A549 (cell line): Measurements from ENCODE around the gene GFOD2. TPM values are rescaled to one million over a fixed set of nuclear protein-coding genes. Genes with fewer than 3 reads are reported as not detected.

Experiments used
- ATAC-seq, 2 experiments: fragments of 200-7000 bp in 1 of 2; fragments of >200 bp in 1 of 2; cut with Nextera tagmentation in 1 of 2; cut with Tn5 transposase in 1 of 2; 3 replicates each; pipeline versions ENCODE4 v1.8.0 to v1.9.1; 2018 to 2020; ENCODE audit warnings: mild to moderate bottlenecking in 1 of 2, moderate library complexity in 1 of 2
- CTCF ChIA-PET: fragments of 300-600 bp; sonication (Branson Sonifier 250); formaldehyde crosslinking; extraction: SDS; loops from one replicate; lab custom pipeline; 2021; ENCODE audit warnings: antibody characterized with exemption, inconsistent platforms; lab: Yijun Ruan, JAX
- POLR2A ChIA-PET: fragments of 350-600 bp; formaldehyde crosslinking; extraction: SDS; loops from one replicate; lab custom pipeline; 2021; ENCODE audit warnings: antibody characterized with exemption, inconsistent platforms; lab: Yijun Ruan, JAX
- DNase-seq, 2 experiments: peaks; one replicate each; pipeline versions ENCODE4 v3.0.0 to v3.0.0-alpha.2; 2011 to 2016; ENCODE audit warnings: low read depth in 1 of 2, low spot score in 1 of 2
- FAIRE-seq: peaks from 2 replicates; lab custom pipeline; 2011; peaks lifted over from hg19 to GRCh38; lab: Jason Lieb, UNC
- H3K27ac ChIP-seq, 2 experiments: fragments of >200 bp; sonication (Bioruptor Twin); formaldehyde crosslinking; 3 replicates each; pipeline ENCODE4 v1.5.1; 2016 to 2017
- H3K4me1 ChIP-seq: fragments of >200 bp; sonication (Bioruptor Twin); formaldehyde crosslinking; 3 replicates; pipeline ENCODE4 v1.6.1; 2016
- H3K4me2 ChIP-seq: fragments of >200 bp; sonication (Bioruptor Twin); formaldehyde crosslinking; 3 replicates; pipeline ENCODE4 v1.6.1; 2016
- H3K4me3 ChIP-seq: fragments of >200 bp; sonication (Bioruptor Twin); formaldehyde crosslinking; 3 replicates; pipeline ENCODE4 v1.5.1; 2016
- H3K9me3 ChIP-seq: fragments of >200 bp; sonication (Bioruptor Twin); formaldehyde crosslinking; 3 replicates; pipeline ENCODE4 v1.6.1; 2016
- CHD4 ChIP-seq: fragments of 200-600 bp; sonication (generic); IDR thresholded peaks from 2 replicates; pipeline ENCODE4 v1.6.1; 2016; ENCODE audit warnings: antibody characterized with exemption, mild to moderate bottlenecking, borderline replicate concordance
- E2F6 ChIP-seq: IDR thresholded peaks from 2 replicates; pipeline ENCODE4 v1.6.1; 2012; ENCODE audit warnings: low read depth, borderline replicate concordance
- MAZ ChIP-seq: fragments of 150-350 bp; IDR thresholded peaks from 2 replicates; pipeline ENCODE4 v1.6.1; 2014; ENCODE audit warnings: antibody characterized with exemption, low read depth, low read length, borderline replicate concordance
- PBX3 ChIP-seq: IDR thresholded peaks from 2 replicates; pipeline ENCODE4 v1.6.1; 2012
- SMC3 ChIP-seq: fragments of >200 bp; sonication (Bioruptor Twin); formaldehyde crosslinking; IDR thresholded peaks from 3 replicates; pipeline ENCODE4 v1.6.1; 2018; ENCODE audit warnings: inconsistent platforms
- WGBS: methylation state at CpG from one replicate; pipeline ENCODE4 v1.1.6; 2017; ENCODE audit errors: missing lambda C conversion rate; 5-methylcytosine and 5-hydroxymethylcytosine counted together
- polyA plus RNA-seq, 4 experiments: library from polyadenylated mRNA; depleted of rRNA in 3 of 4; stranded (reverse); fragments of >200 nt; fragmentation: RNase III in 1 of 4; extraction: RNeasy Plus Mini Kit Qiagen cat#74134 plus additional on column Dnase treatment in 1 of 4; gene quantifications; 2 replicates in 3 of 4; 3 replicates in 1 of 4; pipeline ENCODE4 v1.2.3, GENCODE V29; 2011 to 2017
- TF ChIP-seq, protein P1 (sequence below): fragments of >200 bp; sonication (Bioruptor Twin); formaldehyde crosslinking; IDR thresholded peaks from 3 replicates; pipeline ENCODE4 v1.5.1; 2016
- TF ChIP-seq, protein P2 (sequence below): fragments of 250-450 bp; sonication (Bioruptor Pico); IDR thresholded peaks from 2 replicates; pipeline ENCODE4 v1.5.0; 2020; ENCODE audit warnings: low read depth, mild to moderate bottlenecking, moderate library complexity
- TF ChIP-seq, protein P3 (sequence below): fragments of 200-600 bp; sonication (generic); IDR thresholded peaks from 2 replicates; pipeline ENCODE4 v1.6.1; 2016; ENCODE audit warnings: antibody characterized with exemption, mild to moderate bottlenecking, moderate library complexity

Gene GFOD2
- polyA plus RNA-seq, 2 of the 4 experiments (the other 2 are of a cell fraction) = 10.3 to 16.4 TPM

DNA sequence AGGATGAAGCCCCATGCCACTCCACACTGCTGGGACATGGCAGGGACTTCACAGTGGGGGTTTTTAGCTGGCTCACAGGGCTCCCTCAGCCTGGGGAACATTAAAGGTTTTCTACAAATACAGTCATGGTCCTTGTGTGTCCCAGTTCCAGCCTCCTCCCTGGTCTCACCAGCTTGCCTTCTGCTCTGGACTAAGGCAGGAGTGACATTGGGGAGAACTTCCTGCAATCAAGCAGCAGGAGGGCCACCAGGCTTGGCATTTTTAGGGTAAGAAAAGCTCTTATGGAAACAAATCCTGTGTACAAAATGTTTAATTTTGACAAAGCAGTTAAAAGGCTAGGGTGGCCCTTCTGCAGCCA, 56.5 kb downstream of the GFOD2 start (continued):
- TF ChIP-seq PBX3 = no peak
- TF ChIP-seq, protein P1, sequence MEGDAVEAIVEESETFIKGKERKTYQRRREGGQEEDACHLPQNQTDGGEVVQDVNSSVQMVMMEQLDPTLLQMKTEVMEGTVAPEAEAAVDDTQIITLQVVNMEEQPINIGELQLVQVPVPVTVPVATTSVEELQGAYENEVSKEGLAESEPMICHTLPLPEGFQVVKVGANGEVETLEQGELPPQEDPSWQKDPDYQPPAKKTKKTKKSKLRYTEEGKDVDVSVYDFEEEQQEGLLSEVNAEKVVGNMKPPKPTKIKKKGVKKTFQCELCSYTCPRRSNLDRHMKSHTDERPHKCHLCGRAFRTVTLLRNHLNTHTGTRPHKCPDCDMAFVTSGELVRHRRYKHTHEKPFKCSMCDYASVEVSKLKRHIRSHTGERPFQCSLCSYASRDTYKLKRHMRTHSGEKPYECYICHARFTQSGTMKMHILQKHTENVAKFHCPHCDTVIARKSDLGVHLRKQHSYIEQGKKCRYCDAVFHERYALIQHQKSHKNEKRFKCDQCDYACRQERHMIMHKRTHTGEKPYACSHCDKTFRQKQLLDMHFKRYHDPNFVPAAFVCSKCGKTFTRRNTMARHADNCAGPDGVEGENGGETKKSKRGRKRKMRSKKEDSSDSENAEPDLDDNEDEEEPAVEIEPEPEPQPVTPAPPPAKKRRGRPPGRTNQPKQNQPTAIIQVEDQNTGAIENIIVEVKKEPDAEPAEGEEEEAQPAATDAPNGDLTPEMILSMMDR = no peak

GRCh38 chr16:67661886-67662652, 57.0 kb downstream of the GFOD2 start:
- FAIRE-seq = no peak
- peaks cover 11% of the 10 kb centered on the region for H3K4me1 ChIP-seq
- 91% methylated on average over 33 of the region's 34 CpGs for WGBS
- no peak overlapping the region for H3K27ac ChIP-seq
- no peak for ATAC-seq
- DNase-seq = no peak
- POLR2A ChIA-PET = no interaction called here
- CTCF ChIA-PET = interaction anchor here (1.3 to 16.7 kb wide), 7 partner anchors 11 to 285 kb away, joined by 3 to 174 read pairs (median 9); partner anchors contain the start of gene CARMIL2
- no peak overlapping the region for H3K4me3 ChIP-seq
- H3K9me3 ChIP-seq = no peaks in the 10 kb centered on the region
- H3K4me2 ChIP-seq = no peak overlapping the region
- TF ChIP-seq, protein P2, sequence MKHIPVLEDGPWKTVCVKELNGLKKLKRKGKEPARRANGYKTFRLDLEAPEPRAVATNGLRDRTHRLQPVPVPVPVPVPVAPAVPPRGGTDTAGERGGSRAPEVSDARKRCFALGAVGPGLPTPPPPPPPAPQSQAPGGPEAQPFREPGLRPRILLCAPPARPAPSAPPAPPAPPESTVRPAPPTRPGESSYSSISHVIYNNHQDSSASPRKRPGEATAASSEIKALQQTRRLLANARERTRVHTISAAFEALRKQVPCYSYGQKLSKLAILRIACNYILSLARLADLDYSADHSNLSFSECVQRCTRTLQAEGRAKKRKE (CRISPR knock-in tag) = no peak
- TF ChIP-seq SMC3 = no peak
- TF ChIP-seq MAZ = no peak
- TF ChIP-seq CHD4 = no peak

GRCh38 chr16:67661101-67661761, 57.9 kb downstream of the GFOD2 start:
- Histone ChIP-seq H3K4me2 (peak overlapping the region; percentile 80), H3K27ac (peak overlapping the region; percentile 39 to 92; a peak in 5 of 6 replicates), H3K4me3 (peak overlapping the region; percentile 91), H3K4me1 (peaks cover 11% of the 10 kb centered on the region), H3K9me3 (no peaks in the 10 kb centered on the region)
- ATAC-seq = peak in 1 of 2 experiments; percentile 16; a peak in 2 of 6 replicates
- peak; percentile 41 to 46 for DNase-seq
- ChIA-PET POLR2A (interaction anchor here (1.4 to 1.5 kb wide), 2 partner anchors 99 to 140 kb away, joined by 7 to 17 read pairs; partner anchors contain the start of gene CTCF), CTCF (interaction anchor here (0.6 to 16.7 kb wide), 8 partner anchors 7 to 356 kb away, joined by 3 to 174 read pairs (median 8); partner anchors contain the start of gene CARMIL2)
- no peak for FAIRE-seq
- 81% methylated on average over 32 of the region's 39 CpGs for WGBS
- TF ChIP-seq E2F6 = no peak
- TF ChIP-seq, protein P3, sequence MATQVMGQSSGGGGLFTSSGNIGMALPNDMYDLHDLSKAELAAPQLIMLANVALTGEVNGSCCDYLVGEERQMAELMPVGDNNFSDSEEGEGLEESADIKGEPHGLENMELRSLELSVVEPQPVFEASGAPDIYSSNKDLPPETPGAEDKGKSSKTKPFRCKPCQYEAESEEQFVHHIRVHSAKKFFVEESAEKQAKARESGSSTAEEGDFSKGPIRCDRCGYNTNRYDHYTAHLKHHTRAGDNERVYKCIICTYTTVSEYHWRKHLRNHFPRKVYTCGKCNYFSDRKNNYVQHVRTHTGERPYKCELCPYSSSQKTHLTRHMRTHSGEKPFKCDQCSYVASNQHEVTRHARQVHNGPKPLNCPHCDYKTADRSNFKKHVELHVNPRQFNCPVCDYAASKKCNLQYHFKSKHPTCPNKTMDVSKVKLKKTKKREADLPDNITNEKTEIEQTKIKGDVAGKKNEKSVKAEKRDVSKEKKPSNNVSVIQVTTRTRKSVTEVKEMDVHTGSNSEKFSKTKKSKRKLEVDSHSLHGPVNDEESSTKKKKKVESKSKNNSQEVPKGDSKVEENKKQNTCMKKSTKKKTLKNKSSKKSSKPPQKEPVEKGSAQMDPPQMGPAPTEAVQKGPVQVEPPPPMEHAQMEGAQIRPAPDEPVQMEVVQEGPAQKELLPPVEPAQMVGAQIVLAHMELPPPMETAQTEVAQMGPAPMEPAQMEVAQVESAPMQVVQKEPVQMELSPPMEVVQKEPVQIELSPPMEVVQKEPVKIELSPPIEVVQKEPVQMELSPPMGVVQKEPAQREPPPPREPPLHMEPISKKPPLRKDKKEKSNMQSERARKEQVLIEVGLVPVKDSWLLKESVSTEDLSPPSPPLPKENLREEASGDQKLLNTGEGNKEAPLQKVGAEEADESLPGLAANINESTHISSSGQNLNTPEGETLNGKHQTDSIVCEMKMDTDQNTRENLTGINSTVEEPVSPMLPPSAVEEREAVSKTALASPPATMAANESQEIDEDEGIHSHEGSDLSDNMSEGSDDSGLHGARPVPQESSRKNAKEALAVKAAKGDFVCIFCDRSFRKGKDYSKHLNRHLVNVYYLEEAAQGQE = peak; percentile 85
